ENCODE results near the gene RRP15.
A peak's percentile ranks its signal among the peaks of the same experiment; 100 is the strongest.

The RRP15 gene

GRCh38 chr1:218344814-218345672 is 60.0 kb downstream of the RRP15 start, which contains the start of gene TGFB2:
Gene TGFB2 (plus strand): TSS chr1:218345336. CDS start chr1:218346702, 1,366 bp downstream.
- no peak for DNase-seq

GRCh38 chr1:218345673-218346390 is 60.7 kb downstream of the RRP15 start:
- peak; percentile 33 for DNase-seq

- DNase-seq = no peak
Observed at GRCh38 chr1:218346391-218347204, 61.5 kb downstream of the RRP15 start.

GRCh38 chr1:218347336-218347722 is 62.2 kb downstream of the RRP15 start:
- no peak for DNase-seq

GRCh38 chr1:218347723-218348627 is 62.9 kb downstream of the RRP15 start:
- no peak for DNase-seq

- DNase-seq = no peak
Observed at GRCh38 chr1:218348628-218349071, 63.6 kb downstream of the RRP15 start.

- DNase-seq = no peak
Observed at GRCh38 chr1:218349348-218350034, 64.4 kb downstream of the RRP15 start.

GRCh38 chr1:218350035-218350525 is 65.0 kb downstream of the RRP15 start:
- DNase-seq = no peak

GRCh38 chr1:218350801-218351266 is 65.7 kb downstream of the RRP15 start:
- DNase-seq = no peak

GRCh38 chr1:218351391-218352074 is 66.4 kb downstream of the RRP15 start:
- DNase-seq = no peak

- no peak for DNase-seq
Observed at GRCh38 chr1:218352075-218352438, 67.0 kb downstream of the RRP15 start.

GRCh38 chr1:218353656-218354055 is 68.6 kb downstream of the RRP15 start:
- DNase-seq = no peak

- no peak for DNase-seq
Observed at GRCh38 chr1:218355278-218355677, 70.2 kb downstream of the RRP15 start.

GRCh38 chr1:218357211-218357892 is 72.3 kb downstream of the RRP15 start:
- DNase-seq = no peak

- no peak for DNase-seq
Observed at GRCh38 chr1:218357893-218358232, 72.8 kb downstream of the RRP15 start.

- no peak for DNase-seq
Observed at GRCh38 chr1:218361298-218362065, 76.4 kb downstream of the RRP15 start.

GRCh38 chr1:218362418-218363076 is 77.5 kb downstream of the RRP15 start:
- no peak for DNase-seq

- no peak for DNase-seq
Observed at GRCh38 chr1:218363141-218363540, 78.0 kb downstream of the RRP15 start.

Data from T1000 (cell line).